Fibroblast of skin of scalp (primary cell): Measurements from ENCODE around the gene MMS22L.

Experiments used
- DNase-seq: peaks from one replicate; pipeline ENCODE4 v3.0.0-alpha.2; 2013

MMS22L gene

GRCh38 chr6:97141756-97142155 lies 141.3 kb downstream of the MMS22L start:
- DNase-seq, result no peak

- DNase-seq, result no peak
Measured at GRCh38 chr6:97138581-97138980, 144.4 kb downstream of the MMS22L start.

- no peak for DNase-seq
Measured at GRCh38 chr6:97136626-97137358, 146.2 kb downstream of the MMS22L start.

GRCh38 chr6:97133067-97133466 lies 149.9 kb downstream of the MMS22L start:
- peak; percentile 9 for DNase-seq

GRCh38 chr6:97129106-97129505 lies 153.9 kb downstream of the MMS22L start:
- peak; percentile 2 for DNase-seq

- DNase-seq, result no peak
Measured at GRCh38 chr6:97128507-97128906, 154.5 kb downstream of the MMS22L start.

GRCh38 chr6:97123652-97124051 lies 159.4 kb downstream of the MMS22L start:
- no peak for DNase-seq

- no peak for DNase-seq
Measured at GRCh38 chr6:97123112-97123511, 159.9 kb downstream of the MMS22L start.

GRCh38 chr6:97120511-97120910 lies 162.5 kb downstream of the MMS22L start:
- DNase-seq, result no peak

GRCh38 chr6:97114645-97115044 lies 168.4 kb downstream of the MMS22L start:
- no peak for DNase-seq

GRCh38 chr6:97113170-97113569 lies 169.8 kb downstream of the MMS22L start:
- no peak for DNase-seq

GRCh38 chr6:97111243-97111642 lies 171.8 kb downstream of the MMS22L start:
- DNase-seq, result no peak

- no peak for DNase-seq
Measured at GRCh38 chr6:97110626-97111025, 172.4 kb downstream of the MMS22L start.

- DNase-seq, result no peak
Measured at GRCh38 chr6:97110149-97110548, 172.9 kb downstream of the MMS22L start.

- no peak for DNase-seq
Measured at GRCh38 chr6:97109444-97109843, 173.6 kb downstream of the MMS22L start.

GRCh38 chr6:97102145-97102790 lies 180.7 kb downstream of the MMS22L start:
- peak; percentile 2 for DNase-seq

- DNase-seq, result no peak
Measured at GRCh38 chr6:97100696-97101095, 182.3 kb downstream of the MMS22L start.

- no peak for DNase-seq
Measured at GRCh38 chr6:97097068-97098047, 185.7 kb downstream of the MMS22L start.

GRCh38 chr6:97095311-97095850 lies 187.6 kb downstream of the MMS22L start:
- DNase-seq, result no peak

GRCh38 chr6:97094376-97094775 lies 188.6 kb downstream of the MMS22L start:
- DNase-seq, result no peak

- no peak for DNase-seq
Measured at GRCh38 chr6:97092673-97093305, 190.2 kb downstream of the MMS22L start.
